ENCODE data around the gene IQCE. TPM values are rescaled to one million over a fixed set of nuclear protein-coding genes. Genes with fewer than 3 reads are reported as not detected.

Gene IQCE
- total RNA-seq, 1 donor from 2014 or later: 25.7 TPM

- Mint-ChIP-seq H3K4me1 (ENCODE audit: unreplicated experiment) (peaks cover 9% of the 10 kb centered on the region), H3K27me3 (no peaks in the 10 kb centered on the region), H3K36me3 (no peaks in the 10 kb centered on the region), H3K9me3 (no peaks in the 10 kb centered on the region), H3K4me3 (no peak overlapping the region), H3K27ac (peak overlapping the region; percentile 50)
- DNase-seq (ENCODE audit: extremely low spot score, unreplicated experiment): no peak
- no peak for TF ChIP-seq CTCF (conservative IDR thresholded peaks at IDR 0.05)
These were observed 69.3 kb downstream of the IQCE start for GRCh38 chr7:2628130-2628482.

- H3K36me3 Mint-ChIP-seq: no peaks in the 10 kb centered on the region
- no peak for DNase-seq (ENCODE audit: extremely low spot score, unreplicated experiment)
- no peak overlapping the region for H3K27ac Mint-ChIP-seq
- H3K4me3 Mint-ChIP-seq: peak overlapping the region; percentile 11
- H3K4me1 Mint-ChIP-seq (ENCODE audit: unreplicated experiment): peaks cover 13% of the 10 kb centered on the region
- no peak for TF ChIP-seq CTCF (conservative IDR thresholded peaks at IDR 0.05)
- no peaks in the 10 kb centered on the region for H3K9me3 Mint-ChIP-seq
- no peaks in the 10 kb centered on the region for H3K27me3 Mint-ChIP-seq
These were observed 70.1 kb downstream of the IQCE start for GRCh38 chr7:2628891-2629290.

GRCh38 chr7:2629746-2630681 lies 71.2 kb downstream of the IQCE start:
- no peak for TF ChIP-seq CTCF (conservative IDR thresholded peaks at IDR 0.05)
- Mint-ChIP-seq H3K27ac (no peak overlapping the region), H3K27me3 (no peaks in the 10 kb centered on the region), H3K9me3 (no peaks in the 10 kb centered on the region), H3K36me3 (no peaks in the 10 kb centered on the region), H3K4me3 (no peak overlapping the region), H3K4me1 (ENCODE audit: unreplicated experiment) (peaks cover 13% of the 10 kb centered on the region)
- no peak for DNase-seq (ENCODE audit: extremely low spot score, unreplicated experiment)

- TF ChIP-seq CTCF (conservative IDR thresholded peaks at IDR 0.05): no peak
- Mint-ChIP-seq H3K9me3 (no peaks in the 10 kb centered on the region), H3K4me1 (ENCODE audit: unreplicated experiment) (peaks cover 22% of the 10 kb centered on the region), H3K4me3 (peak within 1 kb of the TSS; percentile 95), H3K36me3 (no peaks in the 10 kb centered on the region), H3K27me3 (no peaks in the 10 kb centered on the region), H3K27ac (peak within 1 kb of the TSS; percentile 84)
- DNase-seq (ENCODE audit: extremely low spot score, unreplicated experiment): no peak
These were observed 73.4 kb downstream of the IQCE start, which contains the start of gene TTYH3 for GRCh38 chr7:2631946-2632732. TSS of gene TTYH3 (plus strand) at chr7:2631986. CDS start at chr7:2632156, 170 bp downstream.

- Mint-ChIP-seq H3K4me1 (ENCODE audit: unreplicated experiment) (peaks cover 20% of the 10 kb centered on the region), H3K4me3 (peak overlapping the region; percentile 95), H3K27ac (peak overlapping the region; percentile 93), H3K9me3 (no peaks in the 10 kb centered on the region), H3K36me3 (no peaks in the 10 kb centered on the region), H3K27me3 (no peaks in the 10 kb centered on the region)
- no peak for TF ChIP-seq CTCF (conservative IDR thresholded peaks at IDR 0.05)
- peak; percentile 75 for DNase-seq (ENCODE audit: extremely low spot score, unreplicated experiment)
These were observed 74.2 kb downstream of the IQCE start for GRCh38 chr7:2632733-2633537.
